ENCODE measurements around the gene PCSK6.

The PCSK6 gene

DNA sequence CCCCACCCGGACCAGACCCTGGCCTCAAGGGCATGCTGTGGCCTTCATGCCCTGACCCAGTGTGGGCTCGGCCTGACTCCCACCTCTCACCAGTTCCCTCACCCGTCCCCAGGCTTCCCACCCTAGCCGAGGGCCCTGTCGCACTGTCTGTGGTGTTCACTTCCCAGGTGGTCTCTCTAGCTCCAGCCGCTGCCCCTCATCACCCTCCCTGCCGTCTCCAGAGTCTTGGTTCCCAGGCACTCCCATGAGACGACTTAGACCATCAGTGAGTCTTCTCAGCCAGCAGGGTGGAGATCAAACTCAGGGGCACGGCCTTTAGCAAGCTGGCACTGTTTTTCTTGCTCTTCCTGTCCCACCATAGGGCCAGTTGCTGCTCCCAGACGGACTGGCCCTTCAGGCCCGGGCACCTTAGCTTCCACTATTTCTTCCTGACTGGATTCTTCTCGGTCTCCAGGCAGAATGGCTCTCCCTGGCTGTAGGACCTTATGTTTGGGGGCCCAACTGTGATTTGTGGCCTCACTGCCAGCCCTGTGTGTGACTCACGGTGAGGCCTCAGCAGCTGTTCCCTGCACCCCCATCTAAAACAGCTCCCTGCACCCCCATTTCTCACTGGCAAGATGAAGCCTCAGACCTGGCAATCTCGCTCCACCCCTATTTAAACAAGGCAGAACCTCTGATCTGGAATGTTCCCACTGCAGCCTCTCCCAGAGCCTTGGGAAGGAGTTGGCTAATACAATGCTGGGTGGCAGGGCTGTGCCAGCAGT lies 9.4 kb upstream of the PCSK6 start:
- DNase-seq (ENCODE audit: low read depth), result no peak
- TF ChIP-seq CTCF (IDR thresholded peaks at IDR 0.05; ENCODE audit: low read length, missing control alignments), result no peak
- no peak overlapping the region for H3K4me3 ChIP-seq (replicated peaks; ENCODE audit: low read depth, low read length)

DNA sequence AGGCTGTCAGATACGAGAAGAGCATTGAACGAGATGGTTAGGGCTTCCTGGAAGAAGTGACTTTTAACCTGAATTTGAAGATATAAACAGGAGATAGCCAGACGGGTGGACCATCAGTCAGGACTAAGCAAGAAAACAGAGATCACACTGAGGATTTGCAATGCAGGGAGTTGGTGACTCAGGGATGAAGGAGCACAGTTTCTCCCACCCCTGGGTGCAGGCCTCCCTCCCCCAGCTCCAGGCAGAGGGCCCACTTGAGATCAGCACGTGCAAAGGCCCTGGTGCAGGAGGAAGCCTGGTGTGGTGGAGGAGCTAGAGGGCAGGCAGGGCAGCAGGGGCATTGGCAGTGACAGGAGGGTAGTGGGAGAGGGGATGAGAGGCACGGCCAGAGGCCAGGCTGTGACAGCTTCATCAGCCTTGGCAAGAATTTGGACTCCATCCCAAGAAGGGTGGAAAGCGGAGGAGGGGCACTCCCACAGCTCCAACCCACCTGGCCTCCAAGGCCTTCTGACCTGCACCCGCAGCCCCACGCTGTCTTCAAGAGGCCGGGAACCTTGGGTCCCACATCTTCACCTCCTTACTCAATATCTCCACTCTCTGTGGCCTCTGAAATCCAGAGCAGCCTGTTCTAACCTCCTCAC lies 8.7 kb upstream of the PCSK6 start:
- no peak for DNase-seq (ENCODE audit: low read depth)
- TF ChIP-seq CTCF (IDR thresholded peaks at IDR 0.05; ENCODE audit: low read length, missing control alignments), result no peak
- H3K4me3 ChIP-seq (replicated peaks; ENCODE audit: low read depth, low read length), result no peak overlapping the region

GRCh38 chr15:101497484-101498034 lies 8.1 kb upstream of the PCSK6 start:
- no peak for DNase-seq (ENCODE audit: low read depth)

GRCh38 chr15:101497017-101497416 lies 7.5 kb upstream of the PCSK6 start:
- no peak for TF ChIP-seq CTCF (IDR thresholded peaks at IDR 0.05; ENCODE audit: low read length, missing control alignments)
- no peak overlapping the region for H3K4me3 ChIP-seq (replicated peaks; ENCODE audit: low read depth, low read length)

More at GRCh38 chr15:101497484-101498034, 8.1 kb upstream of the PCSK6 start:
- TF ChIP-seq CTCF (IDR thresholded peaks at IDR 0.05; ENCODE audit: low read length, missing control alignments), result no peak
- H3K4me3 ChIP-seq (replicated peaks; ENCODE audit: low read depth, low read length), result no peak overlapping the region

GRCh38 chr15:101496198-101496986 lies 6.9 kb upstream of the PCSK6 start:
- no peak overlapping the region for H3K4me3 ChIP-seq (replicated peaks; ENCODE audit: low read depth, low read length)
- DNase-seq (ENCODE audit: low read depth), result no peak
- no peak for TF ChIP-seq CTCF (IDR thresholded peaks at IDR 0.05; ENCODE audit: low read length, missing control alignments)

More at GRCh38 chr15:101497017-101497416, 7.5 kb upstream of the PCSK6 start:
- no peak for DNase-seq (ENCODE audit: low read depth)

DNA sequence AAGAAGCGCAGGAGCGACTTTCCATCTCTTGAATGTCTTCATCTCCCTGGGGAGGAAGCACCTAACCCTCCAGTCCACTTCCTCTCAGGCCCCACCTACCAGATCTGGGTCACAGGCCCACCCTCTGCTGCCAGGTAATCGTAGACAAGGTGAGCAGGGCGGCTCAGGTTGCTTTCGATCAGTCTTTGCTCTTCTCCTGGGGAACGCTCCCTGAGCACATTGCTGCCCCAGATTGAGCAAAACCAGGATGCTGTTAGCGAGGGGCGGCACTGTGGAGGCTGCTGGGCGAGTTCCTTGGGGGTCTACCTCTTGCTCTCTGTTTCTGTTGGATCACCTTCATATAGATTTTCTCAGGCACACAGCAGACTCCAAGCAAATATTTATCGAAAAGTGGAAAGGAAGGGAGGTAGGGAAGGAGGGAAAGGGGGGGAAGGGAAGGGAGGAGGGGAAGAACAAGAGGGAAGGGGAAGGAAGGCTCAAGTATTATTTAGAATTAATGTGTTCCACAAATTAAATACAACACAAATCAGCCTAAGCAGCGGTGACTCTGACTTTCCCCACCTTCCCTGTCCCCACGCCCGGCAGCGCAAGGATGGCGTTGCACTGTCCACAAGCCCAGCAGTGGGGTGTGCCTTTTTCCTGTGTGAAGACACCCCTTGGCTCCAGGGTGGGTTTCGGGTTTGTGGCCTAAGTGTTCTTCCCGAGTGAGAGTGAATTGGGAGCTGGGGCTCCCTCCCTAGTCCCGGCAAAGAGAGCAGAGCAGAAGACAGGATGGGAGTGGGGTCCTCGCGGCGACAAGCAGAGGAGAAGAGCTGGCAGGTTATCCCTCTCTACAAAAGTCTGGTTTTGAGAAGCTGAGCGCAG lies 6.1 kb upstream of the PCSK6 start:
- DNase-seq (ENCODE audit: low read depth), result no peak
- no peak overlapping the region for H3K4me3 ChIP-seq (replicated peaks; ENCODE audit: low read depth, low read length)
- no peak for TF ChIP-seq CTCF (IDR thresholded peaks at IDR 0.05; ENCODE audit: low read length, missing control alignments)

All from fibroblast of pulmonary artery (primary cell).